ENCODE measurements around the gene RANBP1.

GRCh38 chr22:20145832-20146223 lies 29.9 kb downstream of the RANBP1 start:
- no peak for TF ChIP-seq USF2 (CRISPR knock-in tag; IDR thresholded peaks at IDR 0.05)
- no peak for TF ChIP-seq CTCF (IDR thresholded peaks at IDR 0.05)
- no peak for TF ChIP-seq FOXJ3 (CRISPR knock-in tag; IDR thresholded peaks at IDR 0.05; ENCODE audit: borderline replicate concordance)
- no peak for TF ChIP-seq ZNF317 (CRISPR knock-in tag; IDR thresholded peaks at IDR 0.05; ENCODE audit: borderline replicate concordance, low read depth)
- TF ChIP-seq ZNF138 (CRISPR knock-in tag; conservative IDR thresholded peaks at IDR 0.05), result no peak
- no peak for TF ChIP-seq NR2C2 (CRISPR knock-in tag; IDR thresholded peaks at IDR 0.05)
- TF ChIP-seq, protein P1, sequence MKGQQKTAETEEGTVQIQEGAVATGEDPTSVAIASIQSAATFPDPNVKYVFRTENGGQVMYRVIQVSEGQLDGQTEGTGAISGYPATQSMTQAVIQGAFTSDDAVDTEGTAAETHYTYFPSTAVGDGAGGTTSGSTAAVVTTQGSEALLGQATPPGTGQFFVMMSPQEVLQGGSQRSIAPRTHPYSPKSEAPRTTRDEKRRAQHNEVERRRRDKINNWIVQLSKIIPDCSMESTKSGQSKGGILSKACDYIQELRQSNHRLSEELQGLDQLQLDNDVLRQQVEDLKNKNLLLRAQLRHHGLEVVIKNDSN (CRISPR knock-in tag; IDR thresholded peaks at IDR 0.05), result no peak
- TF ChIP-seq MXD4 (CRISPR knock-in tag; IDR thresholded peaks at IDR 0.05; ENCODE audit: borderline replicate concordance), result no peak
- TF ChIP-seq JUN (CRISPR knock-in tag; IDR thresholded peaks at IDR 0.05), result no peak
- TF ChIP-seq TP53 (CRISPR knock-in tag; IDR thresholded peaks at IDR 0.05), result no peak
- TF ChIP-seq, protein P2, sequence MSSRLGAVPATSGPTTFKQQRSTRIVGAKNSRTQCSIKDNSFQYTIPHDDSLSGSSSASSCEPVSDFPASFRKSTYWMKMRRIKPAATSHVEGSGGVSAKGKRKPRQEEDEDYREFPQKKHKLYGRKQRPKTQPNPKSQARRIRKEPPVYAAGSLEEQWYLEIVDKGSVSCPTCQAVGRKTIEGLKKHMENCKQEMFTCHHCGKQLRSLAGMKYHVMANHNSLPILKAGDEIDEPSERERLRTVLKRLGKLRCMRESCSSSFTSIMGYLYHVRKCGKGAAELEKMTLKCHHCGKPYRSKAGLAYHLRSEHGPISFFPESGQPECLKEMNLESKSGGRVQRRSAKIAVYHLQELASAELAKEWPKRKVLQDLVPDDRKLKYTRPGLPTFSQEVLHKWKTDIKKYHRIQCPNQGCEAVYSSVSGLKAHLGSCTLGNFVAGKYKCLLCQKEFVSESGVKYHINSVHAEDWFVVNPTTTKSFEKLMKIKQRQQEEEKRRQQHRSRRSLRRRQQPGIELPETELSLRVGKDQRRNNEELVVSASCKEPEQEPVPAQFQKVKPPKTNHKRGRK (CRISPR knock-in tag; IDR thresholded peaks at IDR 0.05; ENCODE audit: borderline replicate concordance), result no peak
